ENCODE measurements around the gene TRAPPC2B. TPM values are rescaled to one million over a fixed set of nuclear protein-coding genes. Genes with fewer than 3 reads are reported as not detected.

Gene TRAPPC2B
- total and polyA plus RNA-seq, 7 donors, result 9.2 to 28.1 (median 21.3) TPM

GRCh38 chr19:57350877-57351805 lies 12.2 kb upstream of the TRAPPC2B start, which contains the start of gene ZNF304:
Gene ZNF304, plus strand, starts transcription at chr19:57351271. Its CDS starts 394 bp downstream, at chr19:57351665.
- H3K27ac ChIP-seq, result peak within 1 kb of the TSS; percentile 81 to 87 (median 84)
- no peaks in the 10 kb centered on the region for H3K27me3 ChIP-seq
- intact Hi-C loops (cut with DNase I), result no loop called here
- TF ChIP-seq EP300 (IDR thresholded peaks at IDR 0.05), result no peak
- TF ChIP-seq POLR2AphosphoS5 (IDR thresholded peaks at IDR 0.05), result peak; percentile 54 to 82 (median 70)
- peak; percentile 97 for DNase-seq
- H3K36me3 ChIP-seq, result peaks cover 23 to 36% (median 29%) of the 10 kb centered on the region in 4 donors
- 2 to 6% methylated on average over 57 of the region's 57 CpGs for WGBS, 2 donors
- peaks cover 0 to 19% (median 6%) of the 10 kb centered on the region in 4 donors for H3K9me3 ChIP-seq
- peaks cover 0 to 22% (median 18%) of the 10 kb centered on the region in 4 donors for H3K4me1 ChIP-seq
- H3K4me3 ChIP-seq, result peak within 1 kb of the TSS; percentile 75 to 97 (median 90)

DNA sequence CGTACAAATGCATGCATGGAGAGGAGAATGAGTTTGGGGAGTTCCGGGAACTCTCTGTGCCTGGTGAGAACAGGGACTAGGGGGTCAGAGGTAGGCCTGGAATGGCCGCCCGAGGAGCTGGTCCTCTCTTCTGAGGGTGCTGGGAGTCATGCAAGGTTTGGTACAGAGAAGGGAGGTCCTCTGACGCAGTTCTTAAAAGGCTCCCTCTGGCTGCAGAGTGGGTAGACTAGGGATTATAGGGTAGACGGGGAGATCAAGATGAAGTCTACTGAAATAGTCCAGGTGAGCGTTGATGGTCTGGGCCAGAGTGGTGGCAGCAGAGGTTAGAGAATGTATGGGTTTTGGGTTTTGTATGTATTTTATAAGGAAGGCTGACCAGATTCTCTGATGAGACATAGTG lies 11.5 kb upstream of the TRAPPC2B start:
- TF ChIP-seq EP300 (IDR thresholded peaks at IDR 0.05) (no peak), POLR2AphosphoS5 (IDR thresholded peaks at IDR 0.05) (no peak), POLR2A (IDR thresholded peaks at IDR 0.05) (no peak), CTCF (IDR thresholded peaks at IDR 0.05) (no peak)
- peaks cover 0 to 25% (median 13%) of the 10 kb centered on the region in 4 donors for H3K9me3 ChIP-seq
- DNase-seq, result no peak
- H3K4me1 ChIP-seq, result peaks cover 0 to 22% (median 18%) of the 10 kb centered on the region in 4 donors
- H3K36me3 ChIP-seq, result peaks cover 30 to 43% (median 36%) of the 10 kb centered on the region in 4 donors
- H3K27me3 ChIP-seq, result no peaks in the 10 kb centered on the region
- peak overlapping the region; percentile 75 to 97 (median 90) for H3K4me3 ChIP-seq
- intact Hi-C loops (cut with DNase I), result no loop called here
- H3K27ac ChIP-seq, result peak overlapping the region; percentile 81 to 87 (median 84)
- WGBS, 2 donors, result 27 to 38% methylated on average over 7 of the region's 7 CpGs

DNA sequence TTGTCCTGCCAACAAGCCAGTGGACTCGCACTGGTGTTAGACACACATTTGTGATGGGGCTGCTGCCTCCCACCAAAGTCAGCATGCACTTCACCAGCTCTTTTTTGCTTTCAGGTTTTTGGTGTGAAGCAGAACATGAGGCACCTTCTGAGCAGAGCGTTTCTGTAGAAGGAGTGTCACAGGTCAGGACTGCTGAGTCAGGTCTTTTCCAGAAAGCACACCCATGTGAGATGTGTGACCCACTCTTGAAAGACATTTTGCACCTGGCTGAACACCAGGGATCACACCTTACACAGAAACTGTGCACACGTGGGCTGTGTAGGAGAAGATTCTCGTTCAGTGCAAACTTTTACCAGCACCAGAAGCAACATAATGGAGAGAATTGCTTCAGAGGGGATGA lies 7.4 kb upstream of the TRAPPC2B start:
- TF ChIP-seq CTCF (IDR thresholded peaks at IDR 0.05) (no peak), POLR2AphosphoS5 (IDR thresholded peaks at IDR 0.05) (no peak), POLR2A (IDR thresholded peaks at IDR 0.05) (no peak), EP300 (IDR thresholded peaks at IDR 0.05) (no peak)
- H3K4me3 ChIP-seq, result no peak overlapping the region
- H3K36me3 ChIP-seq, result peaks cover 43 to 69% (median 57%) of the 10 kb centered on the region in 4 donors
- WGBS, 2 donors, result 84 to 96% methylated on average over 4 of the region's 4 CpGs
- H3K27me3 ChIP-seq, result no peaks in the 10 kb centered on the region
- no peak overlapping the region for H3K27ac ChIP-seq
- DNase-seq, result no peak
- intact Hi-C loops (cut with DNase I), result no loop called here
- H3K9me3 ChIP-seq, result peaks cover 12 to 44% (median 26%) of the 10 kb centered on the region in 4 donors
- peaks cover 0 to 22% (median 18%) of the 10 kb centered on the region in 4 donors for H3K4me1 ChIP-seq

- Histone ChIP-seq H3K4me3 (no peak overlapping the region), H3K27ac (no peak overlapping the region), H3K4me1 (peaks cover 0 to 15% (median 10%) of the 10 kb centered on the region in 4 donors), H3K36me3 (peaks cover 43 to 69% (median 56%) of the 10 kb centered on the region in 4 donors), H3K9me3 (peaks cover 12 to 44% (median 26%) of the 10 kb centered on the region in 4 donors), H3K27me3 (no peaks in the 10 kb centered on the region)
- DNase-seq, result no peak
- 94 to 98% methylated on average over 5 of the region's 5 CpGs for WGBS, 2 donors
- intact Hi-C loops (cut with DNase I), result no loop called here
- no peak for TF ChIP-seq EP300 (IDR thresholded peaks at IDR 0.05)
- TF ChIP-seq POLR2AphosphoS5 (IDR thresholded peaks at IDR 0.05), result no peak
- no peak for TF ChIP-seq POLR2A (IDR thresholded peaks at IDR 0.05)
- TF ChIP-seq CTCF (IDR thresholded peaks at IDR 0.05), result no peak
Observed at GRCh38 chr19:57357406-57357805, 5.9 kb upstream of the TRAPPC2B start.

- intact Hi-C loops (cut with DNase I), result no loop called here
- Histone ChIP-seq H3K27me3 (no peaks in the 10 kb centered on the region), H3K9me3 (peaks cover 12 to 37% (median 26%) of the 10 kb centered on the region in 4 donors), H3K4me1 (peaks cover 0 to 12% (median 9%) of the 10 kb centered on the region in 4 donors), H3K36me3 (peaks cover 35 to 55% (median 46%) of the 10 kb centered on the region in 4 donors), H3K27ac (no peak overlapping the region), H3K4me3 (no peak overlapping the region)
- TF ChIP-seq POLR2A (IDR thresholded peaks at IDR 0.05) (no peak), CTCF (IDR thresholded peaks at IDR 0.05) (no peak), POLR2AphosphoS5 (IDR thresholded peaks at IDR 0.05) (no peak), EP300 (IDR thresholded peaks at IDR 0.05) (no peak)
- no peak for DNase-seq
Observed at GRCh38 chr19:57359300-57359699, 4.1 kb upstream of the TRAPPC2B start.

Measured in sigmoid colon (tissue), 7 donors.